ENCODE measurements around the gene NCAM1. TPM values are rescaled to one million over a fixed set of nuclear protein-coding genes. Genes with fewer than 3 reads are reported as not detected.

Gene NCAM1
- total RNA-seq, 4 donors from 2014 or later: 7.2 to 18.6 (median 14.4) TPM

DNA sequence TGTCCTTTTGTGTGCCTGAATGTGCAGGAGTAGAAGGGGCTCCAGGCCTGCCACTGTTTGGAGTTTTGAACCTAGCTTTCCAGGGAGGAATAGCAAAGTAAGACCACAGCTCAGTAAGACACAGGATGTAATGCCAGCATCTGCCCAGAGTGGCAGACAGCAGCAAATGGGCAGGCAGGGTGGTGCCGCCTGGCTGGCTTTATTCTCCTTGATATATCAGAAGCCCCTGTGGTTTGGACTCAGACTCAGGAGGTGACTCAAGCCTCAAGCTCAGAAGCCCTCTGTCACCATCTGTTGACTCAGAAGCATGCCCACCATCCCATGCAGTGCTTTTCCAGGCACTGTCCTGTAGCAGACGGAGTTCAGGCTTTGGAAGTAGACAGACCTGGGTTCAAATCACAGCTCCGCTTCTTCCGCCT lies 280.4 kb downstream of the NCAM1 start:
- Histone ChIP-seq H3K27me3 (peaks cover 5% of the 10 kb centered on the region), H3K4me3 (no peak overlapping the region), H3K36me3 (no peaks in the 10 kb centered on the region), H3K4me1 (peaks cover 0 to 18% (median 6%) of the 10 kb centered on the region in 4 donors), H3K9me3 (no peaks in the 10 kb centered on the region), H3K27ac (peak overlapping the region in 2 of 4 donors; percentile 30 to 72)
- intact Hi-C loops (cut with DNase I; ENCODE audit: low total_unique reads) (no loop called here), in situ Hi-C loops (cut with MboI; ENCODE audit: low pct_ligation_motif_present in 1 of 4, low pct_unique_long_range_greater_than_20kb in 1 of 4, low sequenced_read_pairs in 3 of 4) (no loop called here)
- TF ChIP-seq, protein P1, sequence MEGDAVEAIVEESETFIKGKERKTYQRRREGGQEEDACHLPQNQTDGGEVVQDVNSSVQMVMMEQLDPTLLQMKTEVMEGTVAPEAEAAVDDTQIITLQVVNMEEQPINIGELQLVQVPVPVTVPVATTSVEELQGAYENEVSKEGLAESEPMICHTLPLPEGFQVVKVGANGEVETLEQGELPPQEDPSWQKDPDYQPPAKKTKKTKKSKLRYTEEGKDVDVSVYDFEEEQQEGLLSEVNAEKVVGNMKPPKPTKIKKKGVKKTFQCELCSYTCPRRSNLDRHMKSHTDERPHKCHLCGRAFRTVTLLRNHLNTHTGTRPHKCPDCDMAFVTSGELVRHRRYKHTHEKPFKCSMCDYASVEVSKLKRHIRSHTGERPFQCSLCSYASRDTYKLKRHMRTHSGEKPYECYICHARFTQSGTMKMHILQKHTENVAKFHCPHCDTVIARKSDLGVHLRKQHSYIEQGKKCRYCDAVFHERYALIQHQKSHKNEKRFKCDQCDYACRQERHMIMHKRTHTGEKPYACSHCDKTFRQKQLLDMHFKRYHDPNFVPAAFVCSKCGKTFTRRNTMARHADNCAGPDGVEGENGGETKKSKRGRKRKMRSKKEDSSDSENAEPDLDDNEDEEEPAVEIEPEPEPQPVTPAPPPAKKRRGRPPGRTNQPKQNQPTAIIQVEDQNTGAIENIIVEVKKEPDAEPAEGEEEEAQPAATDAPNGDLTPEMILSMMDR (IDR thresholded peaks at IDR 0.05): no peak
- TF ChIP-seq POLR2AphosphoS5 (IDR thresholded peaks at IDR 0.05) (no peak), EP300 (IDR thresholded peaks at IDR 0.05; ENCODE audit: low read depth) (no peak)
- whole genome bisulfite sequencing, 2 donors (ENCODE audit: low coverage in 1 of 2): 90 to 93% methylated on average over 3 to 4 of the region's 4 CpGs
- DNase-seq: no peak

DNA sequence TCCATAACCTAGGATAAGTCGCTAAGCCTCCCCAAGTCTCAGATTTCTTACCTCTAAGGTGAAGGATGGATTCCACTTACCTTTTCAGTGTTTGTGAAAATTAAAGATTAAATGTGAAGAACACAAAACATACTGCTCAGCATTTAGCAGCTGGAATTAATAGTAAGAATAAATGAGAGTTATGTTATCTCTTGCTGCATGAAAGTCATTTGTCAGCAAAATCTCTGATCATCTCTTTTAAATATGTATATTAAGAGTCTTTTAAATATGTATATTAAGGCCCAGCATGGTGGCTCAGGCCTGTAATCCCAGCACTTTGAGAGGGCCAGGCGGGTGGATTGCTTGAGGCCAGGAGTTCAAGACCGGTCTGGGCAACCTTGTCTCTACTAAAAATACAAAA lies 280.8 kb downstream of the NCAM1 start:
- TF ChIP-seq, protein P1 (IDR thresholded peaks at IDR 0.05): no peak
- TF ChIP-seq POLR2A (IDR thresholded peaks at IDR 0.05): no peak
- no peak for TF ChIP-seq EP300 (IDR thresholded peaks at IDR 0.05; ENCODE audit: low read depth)
- TF ChIP-seq POLR2AphosphoS5 (IDR thresholded peaks at IDR 0.05): no peak
- Histone ChIP-seq H3K4me1 (peaks cover 0 to 18% (median 6%) of the 10 kb centered on the region in 4 donors), H3K9me3 (no peaks in the 10 kb centered on the region), H3K27ac (peak overlapping the region; percentile 63 to 76 (median 71)), H3K4me3 (no peak overlapping the region), H3K27me3 (peaks cover 5% of the 10 kb centered on the region), H3K36me3 (no peaks in the 10 kb centered on the region)
- in situ Hi-C loops (cut with MboI; ENCODE audit: low pct_ligation_motif_present in 1 of 4, low pct_unique_long_range_greater_than_20kb in 1 of 4, low sequenced_read_pairs in 3 of 4) (no loop called here), intact Hi-C loops (cut with DNase I; ENCODE audit: low total_unique reads) (no loop called here)
- 94 to 100% methylated on average over 2 to 3 of the region's 3 CpGs for WGBS, 2 donors (ENCODE audit: low coverage in 1 of 2)
- DNase-seq: no peak

DNA sequence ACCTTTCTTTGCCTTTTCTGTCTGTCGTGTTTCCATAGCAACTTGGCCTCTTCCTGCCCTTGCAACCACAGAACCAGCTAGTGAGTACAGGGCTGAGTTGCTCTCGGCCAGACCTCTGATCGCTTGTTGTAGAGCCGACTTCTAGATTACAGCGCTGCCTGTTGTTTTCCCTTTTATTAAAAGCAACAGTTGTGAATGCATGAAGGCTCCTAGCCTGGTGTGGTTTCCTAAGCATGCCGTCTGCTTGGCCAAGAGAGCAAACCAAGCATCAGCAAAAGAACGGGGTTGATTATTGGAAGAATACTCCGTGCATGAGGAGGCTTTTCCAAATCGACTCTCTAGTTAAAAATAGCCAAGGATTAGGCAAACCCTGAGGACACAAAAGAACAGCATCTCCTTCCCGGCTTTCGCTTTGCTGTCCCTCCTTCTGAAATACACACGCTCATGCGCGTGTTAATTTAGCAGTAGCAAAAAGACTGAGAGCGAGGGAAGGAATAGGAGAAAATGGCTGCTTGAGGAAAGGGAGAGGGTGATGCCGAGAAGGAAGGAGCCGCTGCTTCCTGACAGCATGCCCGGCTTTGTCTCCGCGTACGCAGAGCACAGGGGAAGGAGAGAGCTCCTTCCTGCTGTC lies 281.7 kb downstream of the NCAM1 start:
- intact Hi-C loops (cut with DNase I; ENCODE audit: low total_unique reads): no loop called here

DNA sequence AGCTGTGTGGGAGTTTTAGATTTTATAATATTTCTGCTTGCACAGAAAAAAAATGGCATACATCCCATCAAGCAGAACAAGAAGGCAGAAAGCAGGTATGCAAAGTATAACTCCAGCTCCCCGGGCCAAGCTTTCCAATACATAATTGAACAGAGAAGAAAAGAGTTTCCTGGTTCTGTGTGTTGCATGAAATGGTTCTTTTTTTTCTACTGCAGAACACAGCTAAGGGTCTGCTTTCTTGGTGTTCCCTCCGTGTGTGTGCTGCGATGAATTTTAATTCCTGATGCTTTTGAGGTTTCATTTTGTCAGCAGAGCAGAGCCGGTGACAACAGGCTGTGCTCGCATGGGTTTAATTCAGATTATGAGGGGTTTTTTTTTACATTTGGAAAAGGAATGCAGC lies 282.5 kb downstream of the NCAM1 start:
- Histone ChIP-seq H3K4me1 (peaks cover 0 to 18% (median 6%) of the 10 kb centered on the region in 4 donors), H3K36me3 (no peaks in the 10 kb centered on the region), H3K4me3 (no peak overlapping the region), H3K27me3 (peaks cover 5% of the 10 kb centered on the region), H3K27ac (peak overlapping the region in 1 of 4 donors; percentile 63), H3K9me3 (no peaks in the 10 kb centered on the region)
- WGBS, 2 donors (ENCODE audit: low coverage in 1 of 2): 81 to 83% methylated on average over 5 of the region's 5 CpGs
- no peak for TF ChIP-seq POLR2A (IDR thresholded peaks at IDR 0.05)
- TF ChIP-seq, protein P1 (IDR thresholded peaks at IDR 0.05): no peak
- TF ChIP-seq EP300 (IDR thresholded peaks at IDR 0.05; ENCODE audit: low read depth): no peak
- no peak for TF ChIP-seq POLR2AphosphoS5 (IDR thresholded peaks at IDR 0.05)
- no peak for DNase-seq
- in situ Hi-C loops (cut with MboI; ENCODE audit: low pct_ligation_motif_present in 1 of 4, low pct_unique_long_range_greater_than_20kb in 1 of 4, low sequenced_read_pairs in 3 of 4): no loop called here
- intact Hi-C loops (cut with DNase I; ENCODE audit: low total_unique reads): no loop called here

More for the DNA sequence above, 281.7 kb downstream of the NCAM1 start:
- in situ Hi-C loops (cut with MboI; ENCODE audit: low pct_ligation_motif_present in 1 of 4, low pct_unique_long_range_greater_than_20kb in 1 of 4, low sequenced_read_pairs in 3 of 4): no loop called here
- Histone ChIP-seq H3K27ac (peak overlapping the region; percentile 63 to 76 (median 71)), H3K27me3 (peaks cover 5% of the 10 kb centered on the region), H3K4me1 (peaks cover 0 to 18% (median 6%) of the 10 kb centered on the region in 4 donors), H3K36me3 (no peaks in the 10 kb centered on the region), H3K9me3 (no peaks in the 10 kb centered on the region), H3K4me3 (peak overlapping the region in 3 of 4 donors; percentile 16 to 33 (median 24))
- WGBS, 2 donors (ENCODE audit: low coverage in 1 of 2): 35 to 45% methylated on average over 6 to 21 of the region's 21 CpGs
- DNase-seq: no peak
- TF ChIP-seq POLR2AphosphoS5 (IDR thresholded peaks at IDR 0.05) (no peak), EP300 (IDR thresholded peaks at IDR 0.05; ENCODE audit: low read depth) (no peak), POLR2A (IDR thresholded peaks at IDR 0.05) (no peak)
- TF ChIP-seq, protein P1 (IDR thresholded peaks at IDR 0.05): no peak

Data from transverse colon (tissue), 4 donors.